Measurements from ENCODE around the gene IFT80.
A peak's percentile ranks its signal among the peaks of the same experiment; 100 is the strongest.
"Not testable (repeated sequence)": the region's sequence is repeated elsewhere in the genome, so short reads cannot be mapped to it uniquely, and the experiment has no call there.

Gene IFT80

GRCh38 chr3:160260587-160261270 lies 138.3 kb downstream of the IFT80 start:
- DNase-seq (ENCODE audit: low spot score) = no peak

GRCh38 chr3:160259589-160259988 lies 139.4 kb downstream of the IFT80 start:
- DNase-seq (ENCODE audit: low spot score) = no peak

GRCh38 chr3:160257606-160258005 lies 141.4 kb downstream of the IFT80 start:
- no peak for DNase-seq (ENCODE audit: low spot score)

- no peak for DNase-seq (ENCODE audit: low spot score)
These were observed 145.7 kb downstream of the IFT80 start for GRCh38 chr3:160253298-160253697.

- DNase-seq (ENCODE audit: low spot score) = no peak
These were observed 151.3 kb downstream of the IFT80 start for GRCh38 chr3:160247766-160248165.

- no peak for DNase-seq (ENCODE audit: low spot score)
These were observed 153.7 kb downstream of the IFT80 start for GRCh38 chr3:160245261-160245800.

- DNase-seq (ENCODE audit: low spot score) = not testable (repeated sequence)
These were observed 158.3 kb downstream of the IFT80 start for GRCh38 chr3:160240719-160241118.

GRCh38 chr3:160232014-160232413 lies 167.0 kb downstream of the IFT80 start:
- no peak for DNase-seq (ENCODE audit: low spot score)

GRCh38 chr3:160227419-160227818 lies 171.6 kb downstream of the IFT80 start:
- no peak for DNase-seq (ENCODE audit: low spot score)

GRCh38 chr3:160226026-160226907 lies 172.8 kb downstream of the IFT80 start:
- peak; percentile 36 for DNase-seq (ENCODE audit: low spot score)

GRCh38 chr3:160225176-160226025 lies 173.6 kb downstream of the IFT80 start, which contains the start of gene C3orf80:
Gene C3orf80 (plus strand): TSS chr3:160225422. CDS start chr3:160225636, 214 bp downstream.
- peak; percentile 68 for DNase-seq (ENCODE audit: low spot score)

GRCh38 chr3:160224811-160225175 lies 174.2 kb downstream of the IFT80 start:
- DNase-seq (ENCODE audit: low spot score) = no peak

- no peak for DNase-seq (ENCODE audit: low spot score)
These were observed 174.8 kb downstream of the IFT80 start for GRCh38 chr3:160224256-160224655.

GRCh38 chr3:160221019-160221418 lies 178.0 kb downstream of the IFT80 start:
- no peak for DNase-seq (ENCODE audit: low spot score)

GRCh38 chr3:160220038-160220437 lies 179.0 kb downstream of the IFT80 start:
- no peak for DNase-seq (ENCODE audit: low spot score)

- DNase-seq (ENCODE audit: low spot score) = no peak
These were observed 180.9 kb downstream of the IFT80 start for GRCh38 chr3:160218136-160218535.

GRCh38 chr3:160217675-160218074 lies 181.3 kb downstream of the IFT80 start:
- no peak for DNase-seq (ENCODE audit: low spot score)

- no peak for DNase-seq (ENCODE audit: low spot score)
These were observed 185.8 kb downstream of the IFT80 start for GRCh38 chr3:160213191-160213590.

GRCh38 chr3:160210799-160211221 lies 188.2 kb downstream of the IFT80 start:
- peak; percentile 59 for DNase-seq (ENCODE audit: low spot score)

GRCh38 chr3:160210341-160210740 lies 188.7 kb downstream of the IFT80 start:
- no peak for DNase-seq (ENCODE audit: low spot score)
